Parathyroid adenoma (tissue), 2 donors: ENCODE results near the gene CACHD1.

ENCODE experiments used
- H2AFZ ChIP-seq: fragments of 300-600 bp; sonication (generic); one replicate; pipeline ENCODE4 v1.7.0; 2017; ENCODE audit warnings: antibody characterized with exemption, mild to moderate bottlenecking
- H3K27ac ChIP-seq: fragments of 300-600 bp; sonication (generic); one replicate; pipeline ENCODE4 v1.7.0; 2017
- H3K27me3 ChIP-seq: fragments of 300-600 bp; sonication (generic); one replicate; pipeline ENCODE4 v1.7.0; 2017; ENCODE audit warnings: low read length; ENCODE audit not compliant: control insufficient read depth, insufficient read depth
- H3K36me3 ChIP-seq: fragments of 300-600 bp; sonication (generic); one replicate; pipeline ENCODE4 v1.7.0; 2017; ENCODE audit warnings: low read length; ENCODE audit not compliant: control insufficient read depth, insufficient read depth
- H3K4me1 ChIP-seq: fragments of 300-600 bp; sonication (generic); one replicate; pipeline ENCODE4 v1.7.0; 2017; ENCODE audit warnings: control low read depth
- H3K4me2 ChIP-seq: fragments of 300-600 bp; sonication (generic); one replicate; pipeline ENCODE4 v1.7.0; 2017; ENCODE audit warnings: low read length
- H3K4me3 ChIP-seq: fragments of 300-600 bp; sonication (generic); one replicate; pipeline ENCODE4 v1.7.0; 2017; ENCODE audit warnings: low read depth, low read length
- H3K79me2 ChIP-seq: fragments of 300-600 bp; sonication (generic); one replicate; pipeline ENCODE4 v1.7.0; 2017; ENCODE audit warnings: control low read depth
- H3K9ac ChIP-seq: fragments of 300-600 bp; sonication (generic); one replicate; pipeline ENCODE4 v1.7.0; 2017; ENCODE audit warnings: mild to moderate bottlenecking
- H3K9me3 ChIP-seq: fragments of 300-600 bp; sonication (generic); one replicate; pipeline ENCODE4 v1.7.0; 2017; ENCODE audit warnings: low read length; ENCODE audit not compliant: control insufficient read depth
- CTCF ChIP-seq: fragments of 300-600 bp; sonication (generic); IDR thresholded peaks from one replicate; pipeline ENCODE4 v1.7.0; 2017; ENCODE audit warnings: antibody characterized with exemption, mild to moderate bottlenecking
- donor health status: primary hyperparathyroidism.

CACHD1 gene

GRCh38 chr1:64530969-64531692 lies 61.2 kb downstream of the CACHD1 start:
- Histone ChIP-seq H3K36me3 (no peaks in the 10 kb centered on the region), H3K27ac (no peak overlapping the region), H3K4me2 (no peak overlapping the region), H2AFZ (no peak overlapping the region), H3K4me1 (no peaks in the 10 kb centered on the region), H3K4me3 (no peak overlapping the region), H3K27me3 (no peaks in the 10 kb centered on the region), H3K9me3 (no peaks in the 10 kb centered on the region), H3K9ac (no peak overlapping the region), H3K79me2 (peaks cover 12% of the 10 kb centered on the region)
- TF ChIP-seq CTCF, result no peak

GRCh38 chr1:64532646-64533045 lies 62.7 kb downstream of the CACHD1 start:
- Histone ChIP-seq H3K27ac (no peak overlapping the region), H3K4me3 (no peak overlapping the region), H2AFZ (no peak overlapping the region), H3K4me1 (peaks cover 7% of the 10 kb centered on the region), H3K27me3 (no peaks in the 10 kb centered on the region), H3K79me2 (peaks cover 12% of the 10 kb centered on the region), H3K9ac (no peak overlapping the region), H3K36me3 (no peaks in the 10 kb centered on the region), H3K4me2 (no peak overlapping the region), H3K9me3 (no peaks in the 10 kb centered on the region)
- TF ChIP-seq CTCF, result no peak

GRCh38 chr1:64535938-64536835 lies 66.3 kb downstream of the CACHD1 start:
- no peak overlapping the region for H3K9ac ChIP-seq
- H3K27me3 ChIP-seq, result no peaks in the 10 kb centered on the region
- H3K27ac ChIP-seq, result no peak overlapping the region
- H3K36me3 ChIP-seq, result no peaks in the 10 kb centered on the region
- H3K4me3 ChIP-seq, result no peak overlapping the region
- no peak overlapping the region for H3K4me2 ChIP-seq
- H3K79me2 ChIP-seq, result peaks cover 12% of the 10 kb centered on the region
- H3K9me3 ChIP-seq, result no peaks in the 10 kb centered on the region
- no peak for TF ChIP-seq CTCF
- no peak overlapping the region for H2AFZ ChIP-seq
- peaks cover 7% of the 10 kb centered on the region for H3K4me1 ChIP-seq

- Histone ChIP-seq H3K27me3 (no peaks in the 10 kb centered on the region), H3K4me1 (peaks cover 7% of the 10 kb centered on the region), H3K4me2 (no peak overlapping the region), H3K27ac (no peak overlapping the region), H3K4me3 (no peak overlapping the region), H3K36me3 (no peaks in the 10 kb centered on the region), H3K9me3 (no peaks in the 10 kb centered on the region), H2AFZ (no peak overlapping the region), H3K9ac (no peak overlapping the region), H3K79me2 (peaks cover 11% of the 10 kb centered on the region)
- TF ChIP-seq CTCF, result no peak
Measured at GRCh38 chr1:64536836-64537490, 67.0 kb downstream of the CACHD1 start.
